NCI-H1436 (cell line): ENCODE measurements around the gene MDGA2.

Experiments used
- DNase-seq: peaks from one replicate; lab custom pipeline; 2025; lab: John Stamatoyannopoulos, UW

The MDGA2 gene

DNA sequence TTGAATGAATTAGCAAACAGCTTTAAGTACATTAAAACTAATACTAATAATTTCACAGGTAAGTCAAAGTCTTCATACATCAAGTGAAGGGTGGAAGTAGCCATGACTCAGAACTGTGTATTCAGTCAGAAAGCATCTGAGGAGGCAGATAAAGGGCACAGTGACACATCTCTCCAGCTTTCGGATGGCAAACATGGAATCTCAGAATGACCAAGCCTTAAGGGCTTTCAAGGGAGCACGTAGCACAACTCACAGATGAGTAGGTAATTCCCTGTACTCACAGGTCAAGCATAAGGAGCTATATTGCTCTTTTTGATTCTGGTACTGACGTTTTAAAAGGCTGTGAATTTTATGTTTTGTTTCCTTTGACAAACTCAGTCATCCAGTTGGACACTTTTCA lies 56.0 kb downstream of the MDGA2 start:
- no peak for DNase-seq

DNA sequence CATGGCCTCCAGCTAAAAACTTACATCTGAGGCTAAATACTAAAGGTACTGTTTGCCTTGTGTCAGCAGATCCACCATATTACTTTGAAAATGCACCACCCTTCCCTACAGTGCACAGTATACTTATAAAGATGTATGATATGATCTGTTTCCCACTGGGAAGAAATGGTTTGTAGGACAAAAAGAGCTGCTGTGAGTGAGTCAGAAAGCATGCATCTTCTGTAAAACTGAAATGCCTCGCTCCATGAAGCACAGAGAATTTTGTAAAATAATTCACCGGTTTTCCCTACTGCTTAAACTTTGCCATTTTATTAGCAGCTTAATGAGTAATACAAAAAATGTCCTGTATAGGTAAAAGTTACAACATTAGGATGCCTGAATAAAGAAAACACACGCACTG lies 68.8 kb downstream of the MDGA2 start:
- DNase-seq = no peak

DNA sequence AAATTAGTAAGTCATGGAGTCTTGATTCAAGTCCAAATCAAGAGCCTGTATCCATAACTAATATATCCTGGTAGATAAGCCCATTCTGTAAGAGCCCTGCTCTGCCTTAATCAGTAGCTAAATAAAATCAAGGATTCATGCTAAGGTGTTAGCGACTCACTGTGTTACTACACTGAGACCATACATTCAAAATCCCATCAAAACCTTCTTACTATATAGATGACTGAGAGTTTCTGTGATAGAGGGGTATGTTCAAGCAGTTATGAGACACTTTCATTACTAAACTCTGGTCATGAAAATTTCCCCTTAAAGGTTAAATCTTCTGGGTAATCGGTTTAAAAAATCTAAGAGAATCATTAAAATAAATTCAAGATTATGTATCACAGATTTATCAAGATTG lies 78.5 kb downstream of the MDGA2 start:
- no peak for DNase-seq

DNA sequence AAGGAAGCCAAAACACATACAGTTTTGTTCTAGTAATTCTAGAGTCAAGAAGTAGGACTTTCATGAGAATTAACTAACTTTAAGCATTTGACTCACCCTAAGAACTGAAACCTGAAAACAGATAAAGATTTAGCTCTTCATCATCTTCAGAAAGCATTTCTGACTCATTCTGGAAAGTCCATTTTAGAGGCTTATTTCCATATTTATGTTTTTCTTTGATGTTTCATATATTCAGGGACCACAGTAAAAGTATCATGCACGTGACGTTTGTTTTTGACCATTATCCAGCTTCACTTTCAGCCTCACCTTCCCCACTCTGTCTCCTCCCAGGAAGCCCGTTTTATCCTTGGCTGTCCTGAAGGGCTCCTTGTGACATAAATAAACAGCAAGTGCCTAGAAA lies 79.2 kb downstream of the MDGA2 start:
- no peak for DNase-seq

DNA sequence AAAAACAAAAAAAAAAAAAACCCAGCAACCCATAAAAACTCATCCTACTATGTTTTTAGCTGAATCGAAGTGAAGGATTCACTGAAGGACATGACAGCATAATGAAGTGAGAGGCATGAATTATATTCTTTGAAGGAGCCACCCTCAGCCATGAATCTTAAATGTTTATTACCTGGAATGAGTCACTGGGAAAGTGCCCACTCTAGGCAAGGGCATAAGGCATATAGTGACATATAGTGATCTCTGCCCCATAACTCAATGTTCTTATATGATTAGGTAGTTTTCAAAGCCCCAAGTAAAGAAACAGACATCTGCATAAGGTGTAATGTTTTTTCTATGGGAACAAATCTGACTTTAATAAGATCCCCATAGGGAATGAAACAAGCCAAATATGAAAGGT lies 79.9 kb downstream of the MDGA2 start:
- DNase-seq = no peak

DNA sequence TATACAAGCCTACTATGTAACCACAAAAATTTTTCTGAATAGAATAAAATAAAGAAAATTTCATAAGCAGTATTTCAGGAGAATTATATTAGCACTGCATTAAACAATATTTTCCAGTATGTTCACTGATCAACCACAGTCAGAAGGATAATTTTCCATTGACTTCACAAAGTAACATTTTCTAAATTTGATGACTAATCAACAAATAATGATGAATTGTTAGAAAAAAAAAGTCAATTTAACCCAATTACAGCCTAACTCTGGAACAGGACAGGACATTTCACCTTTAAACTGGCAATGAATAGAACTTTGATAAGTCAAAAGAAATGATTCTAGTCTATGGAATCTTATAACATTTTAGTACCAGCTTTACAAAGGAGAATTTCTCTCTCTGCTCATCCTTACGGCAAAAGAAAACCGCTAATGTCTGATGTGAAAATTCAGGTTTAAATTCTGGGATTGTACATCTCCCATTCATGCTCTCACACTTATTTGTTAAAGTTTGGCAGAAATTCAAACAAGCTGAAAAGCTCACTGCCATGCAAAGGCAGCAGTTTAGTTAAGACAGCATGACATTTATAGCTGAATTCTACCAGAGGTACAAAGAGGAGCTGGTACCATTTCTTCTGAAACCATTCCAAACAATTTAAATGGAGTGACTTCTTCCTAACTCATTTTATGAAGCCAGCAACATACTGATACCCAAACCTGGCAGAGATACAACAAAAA lies 84.5 kb downstream of the MDGA2 start:
- DNase-seq = no peak

DNA sequence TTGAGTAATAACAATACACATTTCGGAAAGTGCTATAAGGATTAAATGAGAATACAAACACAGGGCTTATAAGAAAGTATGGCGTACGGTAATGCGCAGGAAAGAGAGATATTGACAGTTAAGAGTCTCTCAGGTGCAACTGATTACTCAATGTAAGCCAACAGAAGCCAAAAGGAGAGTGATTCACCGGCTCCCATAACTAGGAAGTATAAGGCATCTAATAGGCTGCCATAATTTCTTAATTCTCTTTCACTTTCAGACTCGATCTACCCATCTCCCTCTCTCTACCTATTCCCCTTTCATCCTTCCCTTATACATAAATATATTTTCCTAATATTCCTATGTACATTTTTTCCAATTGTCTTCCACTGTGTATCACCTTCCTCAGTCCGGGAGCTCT lies 90.0 kb downstream of the MDGA2 start:
- DNase-seq = no peak

DNA sequence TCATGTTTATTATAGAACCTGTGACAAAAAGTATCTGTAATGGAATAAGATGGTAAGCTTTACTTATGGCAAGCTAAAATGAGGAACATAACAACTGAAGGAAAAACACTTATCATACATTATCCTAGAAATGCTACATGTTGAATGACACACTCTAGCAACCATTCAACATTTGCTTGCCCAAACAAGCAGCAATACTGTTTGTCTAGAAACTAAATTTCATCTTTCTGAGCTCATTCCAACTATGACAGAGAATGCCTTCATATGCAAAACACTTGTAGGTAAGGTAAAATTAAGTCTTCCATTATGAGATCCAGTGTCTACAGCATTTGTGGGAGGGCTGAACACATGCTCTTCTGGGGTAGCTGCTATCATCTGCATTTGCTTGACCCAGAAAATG lies 108.1 kb downstream of the MDGA2 start:
- DNase-seq = no peak

DNA sequence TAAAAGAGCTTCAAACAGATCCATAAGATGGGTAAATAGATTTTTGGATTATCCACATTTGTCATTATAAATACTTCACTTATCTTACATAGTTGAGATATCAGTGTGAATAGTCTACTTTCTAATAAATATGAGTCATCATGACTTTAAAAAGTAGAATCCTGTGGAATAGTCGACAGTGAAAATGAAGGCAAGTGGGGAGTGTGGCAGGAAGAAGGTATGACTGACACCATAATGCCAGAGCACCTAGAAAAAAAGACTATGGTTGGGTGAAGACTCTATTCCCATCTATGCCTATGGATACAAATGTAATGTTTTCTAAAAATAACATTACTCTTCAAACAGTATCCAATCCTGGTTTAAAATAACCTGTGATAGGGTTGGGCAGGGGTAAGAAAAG lies 117.5 kb downstream of the MDGA2 start:
- no peak for DNase-seq

DNA sequence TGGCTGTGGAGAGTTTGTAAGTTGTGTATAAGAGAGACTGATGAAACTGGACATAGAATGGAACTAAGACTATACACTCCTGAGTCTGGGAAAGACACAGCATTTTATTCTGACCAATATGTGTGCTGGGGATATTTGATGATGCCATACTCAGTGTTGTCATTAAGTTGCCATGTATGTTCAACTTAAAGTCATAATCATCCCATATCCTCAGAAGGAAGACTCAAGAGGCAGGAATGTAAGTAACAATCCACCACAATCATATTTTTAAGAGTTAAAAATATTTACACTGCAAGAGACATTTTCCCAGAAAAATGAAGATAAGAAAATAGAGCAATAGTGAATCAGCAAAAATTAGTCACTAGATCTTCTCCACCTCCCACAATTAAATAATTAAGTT lies 120.1 kb downstream of the MDGA2 start:
- DNase-seq = no peak

DNA sequence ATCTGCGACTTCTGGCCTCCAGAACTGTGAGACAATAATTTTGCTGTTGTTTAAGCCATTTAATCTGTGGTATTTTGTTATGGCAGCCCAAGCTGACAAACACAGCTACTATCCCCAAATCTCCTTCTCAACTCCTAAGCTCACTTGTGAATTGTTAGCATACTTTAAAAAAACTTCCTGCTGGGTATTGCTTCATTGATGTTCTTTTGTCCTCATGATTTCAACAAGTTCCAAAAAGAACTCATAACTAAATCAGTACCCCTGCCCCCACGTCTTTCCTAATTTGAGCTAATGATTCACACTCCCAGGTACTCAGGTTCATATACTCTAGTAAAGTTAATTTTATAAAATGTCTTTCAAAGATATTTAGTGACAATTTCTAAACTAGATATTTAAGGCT lies 125.5 kb downstream of the MDGA2 start:
- no peak for DNase-seq

DNA sequence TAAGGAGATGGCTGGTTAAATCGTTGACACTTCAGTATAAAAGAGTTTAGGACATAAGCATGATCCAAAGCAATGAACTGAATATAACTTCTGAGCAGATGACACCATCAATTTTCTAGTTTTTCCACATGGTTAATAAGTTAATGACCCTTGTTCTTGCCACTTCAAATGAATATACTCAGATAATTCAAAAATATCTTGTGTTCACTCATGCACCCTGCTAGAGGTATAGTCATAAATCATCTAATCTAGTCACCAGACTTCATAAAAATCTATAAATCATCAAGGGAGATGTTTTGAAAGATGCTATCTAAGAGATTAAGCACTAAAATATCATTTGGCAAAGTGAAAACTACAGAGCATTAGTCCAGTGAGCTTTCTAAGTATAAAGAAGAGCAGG lies 131.9 kb downstream of the MDGA2 start:
- no peak for DNase-seq

DNA sequence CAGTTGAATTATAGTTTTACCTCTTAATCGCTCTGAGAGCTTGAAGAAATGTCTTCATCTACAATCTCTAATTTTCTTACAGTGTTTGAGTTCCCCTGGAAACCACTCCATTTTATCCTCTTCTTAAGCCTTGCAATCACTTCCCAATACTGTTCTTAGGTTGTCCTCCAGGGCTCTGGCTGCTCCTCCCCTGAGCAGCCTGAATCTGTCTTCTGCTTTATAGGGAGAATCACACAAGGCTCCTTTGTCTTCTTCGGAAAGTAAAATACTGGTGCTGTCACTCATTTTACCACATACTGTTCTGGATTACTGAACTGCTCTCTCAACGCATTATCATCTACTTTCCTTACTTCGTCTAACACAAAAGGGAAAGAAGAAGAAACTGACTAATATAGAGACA lies 133.7 kb downstream of the MDGA2 start:
- no peak for DNase-seq

DNA sequence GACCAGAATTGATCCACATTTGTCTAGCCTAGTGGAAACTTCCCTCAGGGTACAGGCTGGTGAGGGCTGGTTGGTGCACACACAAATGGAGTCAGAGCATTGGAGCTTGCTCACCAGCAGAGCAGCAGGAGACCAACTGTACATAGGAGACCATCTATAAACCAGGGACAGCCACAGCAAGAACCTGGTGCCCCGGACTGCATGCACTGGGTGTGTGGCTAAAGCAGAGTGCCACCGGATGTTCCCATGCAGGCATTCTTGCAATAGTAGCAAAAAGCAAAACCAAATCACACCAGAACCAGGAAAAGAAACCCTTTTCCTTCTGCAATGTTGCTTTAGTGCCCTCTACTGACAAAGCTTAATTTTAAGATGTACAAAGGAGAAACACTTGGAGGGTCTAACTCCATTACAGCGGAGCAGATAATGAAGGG lies 136.4 kb downstream of the MDGA2 start:
- no peak for DNase-seq

DNA sequence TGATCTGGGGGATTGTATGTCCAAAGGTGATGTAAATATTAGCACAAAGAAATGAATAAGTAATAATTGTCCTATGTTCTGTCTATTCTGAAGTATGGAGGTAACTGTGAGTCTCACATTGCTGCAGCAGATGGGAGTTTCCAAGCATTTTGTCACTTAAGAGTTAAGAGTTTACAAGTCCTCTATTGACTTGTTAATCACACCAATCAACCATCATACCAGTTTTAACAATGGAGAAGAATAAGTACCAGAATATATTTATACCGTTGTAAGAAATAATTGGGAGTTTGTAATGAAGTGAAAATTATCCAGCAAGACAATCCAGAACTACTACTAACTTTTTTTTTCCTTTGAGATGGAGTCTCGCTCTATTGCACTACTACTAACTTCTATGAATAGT lies 139.1 kb downstream of the MDGA2 start:
- no peak for DNase-seq

DNA sequence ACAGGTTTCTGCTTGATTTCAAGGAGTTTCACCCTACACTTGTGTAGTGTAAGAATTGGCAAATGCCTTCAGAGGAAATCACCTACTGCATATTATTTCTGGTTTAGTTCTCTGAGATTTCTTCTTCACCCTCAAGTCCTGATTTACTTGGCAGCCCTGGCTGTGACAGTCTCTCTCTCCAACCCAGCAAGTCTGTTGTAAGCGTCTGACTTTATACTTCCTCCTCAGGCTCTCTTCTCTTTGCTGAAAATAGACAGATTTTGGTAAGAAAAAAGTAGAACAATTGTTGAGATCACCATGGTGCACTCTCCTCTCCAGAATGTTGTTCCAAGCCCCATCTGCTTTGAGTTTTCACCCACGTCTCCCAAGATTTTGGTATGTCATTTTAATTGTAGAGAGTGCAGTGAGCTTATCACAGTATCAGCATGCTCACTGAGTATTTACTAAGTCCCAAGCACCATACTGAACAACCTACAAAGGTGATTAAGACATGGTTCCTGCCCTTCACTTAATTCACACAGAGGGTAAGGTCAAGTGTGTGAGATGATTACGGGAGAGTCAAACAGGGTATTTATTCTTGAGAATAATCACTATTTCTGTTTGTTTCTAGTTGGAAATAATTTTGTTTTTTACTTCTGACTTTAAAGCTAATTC lies 148.7 kb downstream of the MDGA2 start:
- DNase-seq = no peak

DNA sequence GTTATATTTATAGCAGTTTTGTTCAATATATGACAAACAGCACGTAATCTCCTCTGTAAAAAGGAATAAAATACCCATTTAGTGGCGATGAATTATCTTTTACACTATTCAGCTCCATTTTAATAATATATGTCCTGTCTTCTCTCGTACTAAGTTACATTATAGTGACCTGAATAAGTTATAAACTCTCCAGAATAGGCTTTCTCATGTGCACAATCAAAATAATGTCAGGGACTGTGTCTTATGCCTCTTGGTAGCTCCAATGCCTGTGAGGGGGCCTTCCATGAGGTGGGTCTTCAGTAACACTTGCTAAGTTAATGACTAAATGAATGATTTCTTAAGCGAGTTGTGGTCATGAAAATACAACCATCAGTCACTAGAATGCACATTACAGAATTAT lies 150.9 kb downstream of the MDGA2 start:
- no peak for DNase-seq

DNA sequence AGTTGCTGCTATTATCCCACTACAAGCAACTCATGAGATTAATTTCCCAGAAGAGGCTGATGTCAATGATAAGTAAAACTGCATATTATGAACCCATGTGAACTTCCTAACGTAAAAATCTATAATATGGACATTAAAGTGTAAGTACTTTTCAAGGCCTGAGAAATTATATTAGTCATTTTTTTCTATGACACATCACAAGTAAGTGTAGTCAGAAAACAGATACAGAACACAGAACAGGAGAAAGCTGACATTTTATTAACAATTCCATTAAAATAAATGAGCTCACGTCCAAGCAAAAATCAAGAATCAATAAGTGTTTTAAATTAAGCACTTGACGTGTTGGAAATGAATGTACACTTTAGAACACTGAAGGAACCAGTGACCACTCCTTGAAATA lies 155.0 kb downstream of the MDGA2 start:
- no peak for DNase-seq

DNA sequence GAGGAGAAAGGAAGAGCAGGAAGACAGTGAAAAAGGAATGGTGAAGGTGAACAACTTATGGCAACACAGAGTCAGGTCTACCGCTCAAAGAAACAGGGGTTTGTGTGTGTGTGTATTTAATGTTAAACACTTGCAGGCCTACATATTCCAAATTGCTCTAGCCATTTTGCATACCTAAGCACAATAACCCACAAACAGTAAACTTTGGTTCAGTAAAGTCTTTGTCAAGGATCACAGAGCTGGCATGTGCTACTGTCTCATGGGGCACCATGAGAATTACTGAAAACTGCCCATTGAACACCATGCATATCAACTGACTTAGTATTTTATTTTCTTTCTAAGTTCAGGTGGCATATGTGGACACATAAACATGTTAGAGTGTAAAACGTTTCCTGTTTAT lies 163.6 kb downstream of the MDGA2 start:
- no peak for DNase-seq

DNA sequence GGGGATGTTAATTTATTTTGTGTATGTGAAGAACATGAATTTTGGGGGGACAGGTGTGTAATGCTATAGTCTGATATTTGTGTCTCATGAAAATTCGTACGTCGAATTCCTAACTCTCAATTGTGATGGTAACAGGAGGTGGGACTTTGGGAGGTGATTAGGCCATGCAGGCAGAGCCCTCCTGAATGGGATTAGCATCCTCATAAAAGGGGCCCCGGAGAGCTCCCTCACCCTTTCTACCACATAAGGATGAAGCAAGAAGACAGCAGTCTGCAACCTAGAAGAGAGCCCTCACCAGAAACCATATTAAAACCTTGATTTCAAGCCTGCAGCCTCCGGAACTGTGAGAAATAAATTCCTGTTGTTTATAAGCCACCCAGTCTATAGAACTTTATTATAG lies 165.4 kb downstream of the MDGA2 start:
- DNase-seq = no peak

DNA sequence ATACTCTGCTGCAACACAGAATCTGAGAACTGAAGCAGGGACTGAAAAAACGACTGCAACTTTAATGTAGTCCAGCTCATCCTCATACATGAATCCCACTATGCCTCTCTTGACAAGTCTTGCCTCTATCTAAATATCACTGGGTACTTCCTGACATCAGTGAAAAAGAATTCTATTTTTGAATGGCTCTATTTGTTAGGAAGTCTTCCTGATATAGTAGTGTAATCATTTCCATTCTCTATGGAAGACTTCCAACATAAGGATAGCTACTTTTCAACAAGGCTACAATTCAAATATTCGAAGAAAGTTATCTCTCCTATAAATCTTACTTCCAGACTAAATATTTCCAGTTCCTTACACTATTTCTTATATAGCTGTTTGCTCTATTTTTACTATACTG lies 167.5 kb downstream of the MDGA2 start:
- DNase-seq = no peak

DNA sequence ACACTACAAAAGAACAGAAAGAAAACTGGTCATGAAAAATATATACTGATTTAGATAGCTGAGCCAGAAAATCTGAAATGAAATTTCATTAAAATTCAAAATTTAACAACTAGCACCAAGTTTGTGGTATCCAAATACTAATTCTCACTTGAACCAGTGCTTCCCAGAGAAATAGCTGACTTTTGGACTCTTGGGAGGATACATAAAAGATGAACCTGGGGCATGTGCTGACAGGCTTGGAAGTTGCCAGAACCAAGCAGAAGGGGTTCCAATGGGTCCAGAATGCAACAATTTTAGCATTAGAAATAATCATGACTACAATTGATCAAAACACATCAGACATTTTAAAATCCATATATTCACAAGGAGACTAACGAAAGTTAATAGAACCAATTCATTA lies 175.0 kb downstream of the MDGA2 start:
- no peak for DNase-seq

DNA sequence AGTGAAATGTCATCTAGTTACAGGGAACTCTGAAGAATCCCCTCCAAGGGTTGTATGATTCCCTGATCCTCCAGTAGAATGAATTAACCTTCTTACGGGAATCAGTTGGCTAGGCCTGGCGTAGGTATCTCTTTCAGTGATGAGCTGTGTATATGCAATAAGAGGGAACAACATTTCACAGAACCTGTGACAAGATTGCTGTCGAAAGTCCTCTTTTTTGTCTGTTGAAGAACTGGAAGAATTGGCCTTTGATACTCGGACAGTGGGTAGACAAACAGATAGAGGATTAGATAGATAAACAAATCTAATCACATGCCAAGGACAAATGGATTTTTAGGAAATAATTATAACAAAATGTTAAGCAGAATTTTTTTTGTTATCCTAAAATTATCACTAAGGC lies 184.6 kb downstream of the MDGA2 start:
- DNase-seq = no peak

DNA sequence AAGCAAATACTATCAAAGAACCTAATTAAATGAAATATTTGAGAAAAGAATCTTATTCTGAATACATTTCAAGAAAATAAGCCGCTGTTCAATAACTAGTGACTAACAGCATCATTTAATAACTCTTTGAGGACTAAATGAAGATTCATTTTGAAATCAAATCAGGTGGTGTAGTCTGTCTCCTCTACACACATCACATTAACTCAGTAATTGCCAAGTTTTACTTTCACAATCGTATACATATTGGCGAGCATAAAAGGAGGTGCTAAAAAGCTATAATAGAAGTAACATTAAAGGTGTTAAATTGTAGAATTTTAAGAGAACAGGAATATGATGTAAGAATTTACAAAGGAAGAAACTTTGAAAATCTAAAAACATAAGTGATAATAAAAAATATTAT lies 185.1 kb downstream of the MDGA2 start:
- DNase-seq = no peak
